Amniotic epithelial cell (primary cell): ENCODE data around the gene DNAJC5G.
"Not testable (repeated sequence)": the region's sequence is repeated elsewhere in the genome, so short reads cannot be mapped to it uniquely, and the experiment has no call there.

ENCODE experiments used
- DNase-seq: peaks from one replicate; pipeline ENCODE4 v3.0.0-alpha.2; 2010; ENCODE audit warnings: low read depth

Gene DNAJC5G

GRCh38 chr2:27281442-27281841 is 6.2 kb downstream of the DNAJC5G start:
- DNase-seq: no peak

GRCh38 chr2:27281855-27282559 is 6.8 kb downstream of the DNAJC5G start, which contains the start of gene TRIM54:
TSS of gene TRIM54 (plus strand) at chr2:27282429. CDS start at chr2:27282732, 303 bp downstream.
- peak; percentile 46 for DNase-seq

- DNase-seq: no peak
These were observed 7.7 kb downstream of the DNAJC5G start for GRCh38 chr2:27282892-27283291.

GRCh38 chr2:27284996-27285395 is 9.8 kb downstream of the DNAJC5G start:
- DNase-seq: no peak

- no peak for DNase-seq
These were observed 10.2 kb downstream of the DNAJC5G start for GRCh38 chr2:27285481-27285880.

- DNase-seq: no peak
These were observed 13.4 kb downstream of the DNAJC5G start for GRCh38 chr2:27288610-27289009.

GRCh38 chr2:27290549-27290948 is 15.3 kb downstream of the DNAJC5G start:
- no peak for DNase-seq

- DNase-seq: peak; percentile 31
These were observed 16.6 kb downstream of the DNAJC5G start for GRCh38 chr2:27291865-27292264.

GRCh38 chr2:27294928-27295327 is 19.7 kb downstream of the DNAJC5G start:
- no peak for DNase-seq

GRCh38 chr2:27296481-27296880 is 21.2 kb downstream of the DNAJC5G start:
- no peak for DNase-seq

GRCh38 chr2:27297195-27297594 is 22.0 kb downstream of the DNAJC5G start:
- DNase-seq: no peak

- no peak for DNase-seq
These were observed 23.3 kb downstream of the DNAJC5G start for GRCh38 chr2:27298391-27299080.

GRCh38 chr2:27300606-27301005 is 25.4 kb downstream of the DNAJC5G start:
- DNase-seq: not testable (repeated sequence)

- peak; percentile 68 for DNase-seq
These were observed 28.1 kb downstream of the DNAJC5G start for GRCh38 chr2:27303093-27304025.

- no peak for DNase-seq
These were observed 29.4 kb downstream of the DNAJC5G start for GRCh38 chr2:27304488-27305240.

GRCh38 chr2:27305516-27305915 is 30.3 kb downstream of the DNAJC5G start:
- no peak for DNase-seq

- DNase-seq: no peak
These were observed 30.9 kb downstream of the DNAJC5G start for GRCh38 chr2:27306136-27306535.

- DNase-seq: no peak
These were observed 31.5 kb downstream of the DNAJC5G start for GRCh38 chr2:27306573-27307286.

GRCh38 chr2:27307287-27307544 is 32.0 kb downstream of the DNAJC5G start:
- no peak for DNase-seq

- no peak for DNase-seq
These were observed 32.5 kb downstream of the DNAJC5G start for GRCh38 chr2:27307545-27308358.
